ENCODE data around the gene FCMR. TPM values are rescaled to one million over a fixed set of nuclear protein-coding genes. Genes with fewer than 3 reads are reported as not detected.
A peak's percentile ranks its signal among the peaks of the same experiment; 100 is the strongest.
"Not testable (repeated sequence)": the region's sequence is repeated elsewhere in the genome, so short reads cannot be mapped to it uniquely, and the experiment has no call there.

FCMR gene
- total RNA-seq, 1 donor from 2014 or later: 6.3 TPM

DNA sequence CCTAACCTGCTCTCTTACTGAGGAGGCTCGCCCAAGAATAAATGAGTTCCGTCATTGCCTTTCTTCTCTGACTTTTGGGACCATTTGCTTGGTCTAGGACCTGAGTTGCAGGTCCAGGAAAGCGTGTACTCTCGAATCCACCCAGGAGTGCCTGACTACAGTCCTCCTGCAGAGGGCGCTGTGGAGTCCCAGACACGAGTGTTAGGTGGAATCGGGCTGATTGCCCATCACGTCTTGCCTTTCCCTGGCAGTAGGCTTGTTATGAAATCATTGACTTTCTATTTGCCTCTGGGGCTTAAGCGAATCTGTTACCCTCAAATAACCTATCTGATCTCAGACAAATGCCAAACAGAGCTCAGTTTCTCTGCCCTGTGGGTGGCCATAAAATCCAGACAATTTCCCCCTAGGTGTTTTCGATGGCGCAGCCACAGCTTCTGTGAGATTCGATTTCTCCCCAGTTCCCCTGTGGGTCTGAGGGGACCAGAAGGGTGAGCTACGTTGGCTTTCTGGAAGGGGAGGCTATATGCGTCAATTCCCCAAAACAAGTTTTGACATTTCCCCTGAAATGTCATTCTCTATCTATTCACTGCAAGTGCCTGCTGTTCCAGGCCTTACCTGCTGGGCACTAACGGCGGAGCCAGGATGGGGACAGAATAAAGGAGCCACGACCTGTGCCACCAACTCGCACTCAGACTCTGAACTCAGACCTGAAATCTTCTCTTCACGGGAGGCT lies 56.6 kb downstream of the FCMR start, which contains the start of gene IL20:
Gene IL20, plus strand, starts transcription at position 685 of the 733 bp plus-strand sequence. CDS start 230 bp downstream, outside the sequence.
- DNase-seq (ENCODE audit: missing footprints) (peak; percentile 83), ATAC-seq (peak; percentile 68)
- intact Hi-C loops (cut with DNase I): loop anchor here (1.0 kb wide), 1 partner anchor 47 kb away; no protein-coding TSS in a partner anchor

DNA sequence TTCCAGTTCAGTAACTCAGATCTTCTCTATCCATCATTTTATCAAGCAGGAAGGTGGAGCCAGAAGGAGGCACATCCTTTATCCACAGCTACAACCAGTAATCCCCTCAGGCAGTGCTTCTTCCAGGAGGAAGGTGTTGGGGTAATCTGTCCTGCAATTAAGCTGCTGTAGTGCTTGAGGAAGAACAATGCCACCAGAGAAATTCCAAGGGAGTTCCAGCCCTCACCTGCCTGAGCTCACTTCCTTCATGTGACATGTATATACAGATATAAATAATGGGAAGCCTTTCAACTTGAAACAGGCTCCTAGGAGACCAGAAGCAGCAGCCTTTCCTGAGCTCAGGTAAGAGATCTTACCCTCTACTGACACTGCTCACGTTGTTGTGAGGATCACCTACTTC lies 58.5 kb downstream of the FCMR start:
- DNase-seq (ENCODE audit: missing footprints) (no peak), ATAC-seq (no peak)
- intact Hi-C loops (cut with DNase I): no loop called here

DNA sequence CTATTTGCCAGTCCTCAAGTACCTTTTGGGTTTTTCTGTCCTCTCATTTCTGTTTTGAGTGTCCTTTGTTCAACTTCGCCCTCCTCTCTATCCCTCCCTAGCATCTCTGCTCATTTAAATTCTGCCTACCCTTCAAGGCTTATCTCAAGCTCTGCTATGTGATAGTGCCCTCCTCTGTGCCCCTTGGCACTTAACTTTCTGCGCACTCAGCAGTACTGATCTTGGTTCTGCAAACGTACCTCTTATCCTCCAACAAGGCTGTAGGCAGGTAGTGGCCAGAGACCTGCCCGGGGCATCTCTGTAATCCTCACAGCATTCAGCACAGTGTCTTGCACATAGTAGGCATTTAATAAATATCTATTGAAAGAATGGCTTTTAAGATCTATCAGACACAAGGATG lies 61.6 kb downstream of the FCMR start:
- no peak for ATAC-seq
- intact Hi-C loops (cut with DNase I): no loop called here
- DNase-seq (ENCODE audit: missing footprints): no peak

DNA sequence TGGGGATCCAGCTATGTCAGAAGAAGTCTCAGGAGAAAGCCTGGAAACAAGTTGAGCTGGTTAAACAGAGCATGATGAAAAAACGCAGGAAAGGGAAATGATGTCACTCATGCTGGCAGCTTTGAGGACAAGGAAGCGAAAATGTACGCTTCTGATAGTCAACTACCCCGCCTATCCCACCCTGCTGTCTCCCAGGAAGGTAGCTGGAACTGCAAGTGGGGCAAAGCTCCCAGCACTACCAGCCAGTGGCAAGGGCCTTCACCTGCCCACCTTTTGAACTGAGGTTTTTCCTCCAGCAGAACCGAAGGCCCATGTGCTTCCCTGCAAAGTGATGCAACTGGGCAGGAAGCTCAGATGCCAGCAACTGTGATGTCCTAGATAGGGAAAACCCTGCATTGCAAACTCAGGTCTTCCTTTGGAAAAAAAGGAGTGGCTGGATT lies 62.6 kb downstream of the FCMR start:
- ATAC-seq (no peak), DNase-seq (ENCODE audit: missing footprints) (no peak)
- intact Hi-C loops (cut with DNase I): no loop called here

DNA sequence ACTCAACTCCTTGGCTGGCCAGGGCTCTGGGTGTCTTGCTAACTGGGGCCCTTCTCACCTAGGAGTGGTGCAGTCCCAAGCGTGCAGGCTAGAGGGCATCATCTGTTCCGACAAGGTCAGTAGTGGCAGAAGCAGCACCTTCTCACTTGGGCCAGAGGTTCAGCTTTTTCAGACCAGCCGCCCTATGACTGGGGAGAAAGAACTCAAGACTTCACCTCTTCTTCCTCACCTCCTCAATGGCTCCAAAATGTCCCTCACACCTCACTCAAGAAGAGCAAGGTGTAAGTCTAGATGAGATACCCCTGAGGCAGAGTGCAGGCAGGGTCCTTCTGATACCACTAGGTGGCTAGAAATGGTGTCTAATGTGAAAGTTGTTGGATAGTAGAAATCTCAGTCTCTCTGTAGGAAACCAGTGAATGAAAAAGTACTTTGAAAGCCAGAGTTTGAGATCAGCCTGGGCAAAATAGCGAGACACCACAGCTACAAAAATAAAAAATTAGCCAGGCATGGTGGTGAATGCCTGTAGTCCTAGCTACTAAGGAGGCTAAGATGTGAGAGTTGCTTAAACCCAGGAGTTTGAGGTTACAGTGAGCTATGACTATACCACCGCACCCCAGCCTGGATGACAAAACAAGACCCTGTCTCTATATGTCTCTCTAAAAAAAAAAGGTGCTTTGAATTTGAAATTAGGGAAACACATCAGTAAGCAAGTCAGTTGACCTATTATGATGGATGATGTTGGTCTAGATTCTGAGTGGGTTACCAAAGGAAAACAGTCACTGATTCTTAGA lies 64.9 kb downstream of the FCMR start:
- DNase-seq (ENCODE audit: missing footprints) (no peak), ATAC-seq (no peak)
- intact Hi-C loops (cut with DNase I): no loop called here

DNA sequence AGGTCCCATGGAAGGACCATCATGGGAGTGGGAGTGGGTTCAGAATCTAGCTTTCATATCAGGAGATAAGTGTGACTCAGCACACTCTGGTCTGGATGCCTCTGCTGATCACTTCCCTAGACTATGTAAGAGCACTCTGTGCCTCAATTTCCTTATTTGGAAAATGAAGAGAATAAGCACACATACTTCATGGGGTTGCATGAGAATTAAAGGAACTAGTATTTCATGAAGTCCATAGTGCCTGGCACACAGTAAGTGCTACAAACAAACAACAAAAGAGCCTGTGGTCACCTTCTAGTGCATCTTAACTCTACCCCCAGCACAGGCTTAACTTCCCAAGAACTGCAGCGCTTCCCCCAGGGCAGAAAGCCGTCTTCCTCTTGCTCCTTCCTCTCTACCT lies 65.9 kb downstream of the FCMR start:
- DNase-seq (ENCODE audit: missing footprints) (no peak), ATAC-seq (no peak)
- intact Hi-C loops (cut with DNase I): no loop called here

DNA sequence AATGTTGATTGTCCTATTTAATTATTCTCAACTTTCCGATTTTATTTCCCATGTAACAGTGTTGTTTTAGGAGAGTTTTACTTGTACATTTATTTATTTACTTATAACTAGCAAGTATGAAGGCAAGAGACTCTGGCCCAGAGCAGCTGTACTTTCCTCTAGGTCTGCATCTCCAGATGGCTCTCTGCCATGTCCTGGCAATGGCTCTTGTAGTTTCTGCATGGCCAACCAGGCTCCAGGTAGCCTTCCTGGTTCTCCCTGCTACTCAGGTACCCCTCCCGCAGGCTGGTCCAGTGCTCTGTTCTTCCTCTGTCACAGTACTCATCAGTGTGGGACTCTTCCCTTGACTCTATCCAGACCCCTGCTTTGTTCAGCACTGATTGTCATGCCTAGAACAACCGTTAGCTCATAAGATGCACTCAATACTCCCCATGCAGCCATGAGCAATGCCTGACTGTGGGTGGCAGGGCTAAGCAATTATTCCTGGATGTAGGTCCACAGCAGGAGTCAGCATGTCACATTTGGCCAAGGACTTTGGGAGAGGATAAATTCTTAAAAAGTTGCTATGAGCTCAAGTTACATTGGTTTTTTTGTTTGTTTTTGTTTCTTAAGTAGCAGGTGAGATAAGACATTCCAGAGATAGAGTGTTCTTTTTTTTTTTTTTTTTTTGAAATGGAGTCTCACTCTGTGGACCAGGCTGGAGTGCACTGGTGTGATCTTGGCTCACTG lies 67.2 kb downstream of the FCMR start:
- intact Hi-C loops (cut with DNase I): no loop called here
- no peak for ATAC-seq
- no peak for DNase-seq (ENCODE audit: missing footprints)

DNA sequence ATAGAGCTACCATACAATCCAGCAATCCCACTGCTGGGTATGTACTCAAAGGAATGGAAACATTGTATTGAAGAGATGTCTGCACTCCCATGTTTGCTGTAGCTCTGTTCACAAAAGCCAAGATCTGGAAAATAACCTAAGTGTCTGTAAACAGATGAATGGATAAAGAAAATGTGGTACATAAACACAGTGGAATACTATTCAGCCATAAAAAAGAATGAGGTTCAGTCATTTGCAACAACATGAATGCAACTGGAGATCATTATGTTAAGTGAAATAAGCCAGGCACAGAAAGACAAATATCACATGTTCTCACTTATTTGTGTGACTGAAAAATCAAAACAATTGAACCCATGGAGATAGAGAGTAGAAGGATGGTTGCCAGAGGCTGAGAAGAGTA lies 68.0 kb downstream of the FCMR start:
- intact Hi-C loops (cut with DNase I); ATAC-seq; DNase-seq (ENCODE audit: missing footprints): not testable (repeated sequence)

Other genes with a start within 250 kb of the FCMR start
- gene MAPKAPK2, start 237.0 kb downstream of the FCMR start, total RNA-seq: 214 TPM
- gene IL19, start 151.2 kb downstream of the FCMR start, total RNA-seq: not detected
- gene IL10, start 149.4 kb downstream of the FCMR start, total RNA-seq: 0.54 TPM
- gene IL20, start 56.3 kb downstream of the FCMR start, total RNA-seq: not detected
- not detected for gene IL24, start 24.5 kb downstream of the FCMR start, total RNA-seq
- gene PIGR, start 24.5 kb upstream of the FCMR start, total RNA-seq: not detected
- not detected for gene FCAMR, start 48.5 kb upstream of the FCMR start, total RNA-seq
- gene C1orf116, start 110.8 kb upstream of the FCMR start, total RNA-seq: 1.2 TPM
- gene YOD1, start 129.3 kb upstream of the FCMR start, total RNA-seq: 5.2 TPM
- 68.2 TPM for gene PFKFB2, start 131.3 kb upstream of the FCMR start, total RNA-seq
- gene C4BPB, start 166.9 kb upstream of the FCMR start, total RNA-seq: not detected
- gene C4BPA, start 182.3 kb upstream of the FCMR start, total RNA-seq: not detected

All from Right ventricle myocardium inferior (tissue), 1 donor.